Measurements from ENCODE around the gene LGALS7B.
A peak's percentile ranks its signal among the peaks of the same experiment; 100 is the strongest.
"Not testable (repeated sequence)": the region's sequence is repeated elsewhere in the genome, so short reads cannot be mapped to it uniquely, and the experiment has no call there.

The LGALS7B gene

GRCh38 chr19:38788478-38789243 is at the start of gene LGALS7B:
LGALS7B (plus strand) TSS chr19:38789200; CDS start chr19:38789227, 27 bp downstream.
- DNase-seq: no peak

DNA sequence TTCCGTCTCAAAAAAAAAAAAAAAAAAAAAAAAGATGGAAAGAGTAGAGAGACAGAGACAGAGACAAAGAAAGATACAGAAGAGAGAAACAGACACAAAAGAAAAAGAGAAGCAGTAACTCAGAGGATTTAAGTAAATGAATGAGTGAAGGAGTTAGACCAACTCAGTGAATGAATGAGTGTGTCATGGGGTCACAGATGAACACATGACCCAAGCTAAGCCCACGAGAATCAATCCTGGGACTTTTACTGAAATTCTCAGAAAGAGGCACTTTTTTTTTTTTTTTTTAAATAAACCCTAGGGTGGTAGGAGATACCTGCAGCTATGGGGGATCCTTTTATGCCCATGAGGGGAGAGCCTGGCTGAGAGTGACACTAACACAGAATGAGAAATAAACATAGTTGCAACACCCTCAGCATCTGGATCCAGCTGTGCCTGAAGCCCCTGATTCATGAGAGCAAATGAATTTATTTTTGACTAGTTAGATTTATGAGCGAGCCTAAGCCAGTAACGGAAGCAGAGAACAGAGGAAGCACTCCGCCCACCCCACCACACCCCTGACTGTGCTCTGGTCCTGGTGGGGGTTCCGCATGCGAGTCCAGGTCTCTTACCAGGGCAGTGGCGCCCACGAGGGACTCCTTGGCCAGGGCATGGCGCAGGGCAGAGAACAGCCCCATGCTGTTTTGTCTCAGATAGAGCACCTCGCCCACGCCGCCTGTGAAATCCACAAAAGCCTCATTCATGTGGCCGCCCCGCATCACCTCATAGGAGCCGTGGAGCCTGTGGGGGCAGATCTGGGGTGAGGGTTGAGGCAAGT is 49.4 kb upstream of the LGALS7B start:
- DNase-seq: no peak

GRCh38 chr19:38740257-38740592 is 48.8 kb upstream of the LGALS7B start:
- DNase-seq: no peak

- DNase-seq: no peak
Observed at GRCh38 chr19:38740932-38741331, 48.1 kb upstream of the LGALS7B start.

DNA sequence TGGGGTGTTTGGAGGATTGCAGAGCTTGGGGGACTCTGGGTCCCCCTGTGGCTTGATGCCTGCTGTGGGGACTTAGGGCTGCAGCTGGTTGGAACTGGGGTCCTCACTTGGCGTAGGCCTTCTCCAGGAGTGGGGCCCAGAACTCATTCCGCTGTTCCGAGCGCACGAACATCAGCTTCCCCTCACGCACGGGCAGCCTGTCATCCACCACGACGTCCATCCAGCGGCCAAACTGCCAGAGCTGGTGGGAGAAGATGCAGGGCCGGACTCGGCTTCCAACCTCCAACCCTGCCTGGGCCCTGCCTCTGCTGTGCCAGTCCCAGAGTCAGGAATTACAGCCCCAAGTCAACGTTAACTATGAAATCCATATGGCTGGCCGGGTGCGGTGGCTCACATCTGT is 47.3 kb upstream of the LGALS7B start:
- no peak for DNase-seq

GRCh38 chr19:38742296-38742695 is 46.7 kb upstream of the LGALS7B start:
- no peak for DNase-seq

DNA sequence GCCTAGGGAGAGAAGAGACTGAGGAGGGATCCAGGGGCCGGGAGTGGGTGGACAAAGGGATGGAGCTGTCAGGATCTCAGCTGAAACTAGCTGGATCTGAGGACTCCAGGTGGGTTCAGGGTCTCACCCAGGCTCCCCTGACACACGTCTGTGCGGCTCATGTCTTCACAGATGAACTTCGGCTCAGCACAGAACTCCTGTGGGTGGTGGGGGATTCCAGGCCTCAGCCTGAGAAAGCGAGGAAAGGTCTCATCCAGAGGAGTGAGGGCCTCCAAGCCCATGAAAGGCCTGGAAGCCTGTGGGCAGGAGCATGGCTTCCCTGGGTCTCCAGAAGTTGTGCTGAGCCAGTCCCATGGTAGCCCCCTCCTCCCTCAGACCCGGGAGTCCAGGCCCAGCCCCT is 46.1 kb upstream of the LGALS7B start:
- DNase-seq: no peak

- DNase-seq: no peak
Observed at GRCh38 chr19:38743394-38744297, 45.4 kb upstream of the LGALS7B start.

- DNase-seq: no peak
Observed at GRCh38 chr19:38744298-38744681, 44.7 kb upstream of the LGALS7B start, which contains the start of gene CAPN12. CAPN12 (minus strand) TSS chr19:38744474; CDS start chr19:38744165, 309 bp downstream.

DNA sequence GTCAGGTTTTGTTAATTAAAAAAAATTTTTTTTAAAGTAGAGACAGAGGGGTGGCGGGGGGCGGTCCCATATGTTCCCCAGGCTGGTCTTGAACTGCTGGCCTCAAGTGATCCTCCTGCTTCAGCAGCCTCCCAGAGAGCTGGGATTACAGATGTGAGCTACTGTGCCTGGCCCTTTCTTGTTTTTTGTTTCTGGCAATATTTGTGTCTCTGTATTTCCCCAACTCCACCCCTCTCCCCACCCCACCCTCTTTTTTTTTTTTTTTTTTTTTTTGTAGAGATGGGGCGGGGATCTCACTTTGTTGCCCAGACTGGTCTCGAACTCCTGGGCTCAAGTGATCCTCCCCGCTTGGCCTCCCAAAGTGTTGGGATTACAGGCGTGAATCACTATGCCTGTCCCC is 44.1 kb upstream of the LGALS7B start:
- DNase-seq: no peak

DNA sequence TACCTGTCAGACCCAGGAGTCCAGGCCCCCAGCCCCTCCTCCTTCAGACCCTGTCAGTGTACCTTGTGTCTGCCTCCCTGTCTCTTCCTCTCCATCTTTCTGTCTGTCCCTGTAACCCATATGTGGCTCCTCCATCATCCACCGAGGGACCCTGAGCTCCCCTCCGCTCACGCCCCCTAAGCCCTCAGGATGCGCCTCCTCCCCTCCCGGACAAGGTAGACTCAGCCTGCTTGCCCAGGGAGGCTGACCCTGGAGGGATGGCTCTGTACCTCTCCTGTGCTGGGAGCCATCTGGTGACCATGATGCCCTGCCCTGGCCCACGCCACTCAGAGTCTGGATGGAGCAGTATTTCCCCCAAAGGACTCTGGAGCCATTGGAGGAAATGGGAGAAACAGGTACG is 43.7 kb upstream of the LGALS7B start:
- DNase-seq: no peak

DNA sequence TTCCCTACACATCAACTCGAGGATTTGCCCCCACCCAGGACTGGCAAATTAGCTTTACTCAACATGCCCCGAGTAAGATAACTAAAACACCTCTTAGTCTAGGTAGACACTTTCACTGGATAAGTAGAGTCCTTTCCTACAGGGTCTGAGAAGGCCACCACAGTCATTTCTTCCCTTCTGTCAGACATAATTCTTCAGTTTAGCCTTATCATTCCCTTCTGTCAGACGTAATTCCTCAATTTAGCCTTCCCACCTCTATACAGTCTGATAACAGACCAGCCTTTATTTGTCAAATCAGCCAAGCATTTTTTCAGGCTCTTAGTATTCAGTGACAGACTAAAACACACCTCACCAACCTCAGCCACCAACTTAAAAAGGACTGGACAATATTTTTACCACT is 35.2 kb upstream of the LGALS7B start:
- DNase-seq: not testable (repeated sequence)

DNA sequence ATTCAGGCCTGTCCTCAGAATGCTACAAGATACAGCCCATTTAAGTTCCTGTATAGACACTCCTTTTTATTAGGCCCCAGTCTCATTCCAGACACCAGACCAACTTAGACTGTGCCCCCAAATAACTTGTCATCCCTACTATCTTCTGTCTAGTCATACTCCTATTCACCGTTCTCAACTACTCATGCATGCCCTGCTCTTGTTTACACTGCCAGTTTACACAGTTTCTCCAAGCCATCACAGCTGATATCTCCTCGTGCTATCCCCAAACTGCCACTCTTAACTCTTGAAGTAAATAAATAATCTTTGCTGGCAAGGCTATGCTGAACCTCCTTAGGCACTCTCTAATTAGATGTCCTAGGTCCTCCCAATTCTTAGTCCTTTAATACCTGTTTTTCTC is 34.8 kb upstream of the LGALS7B start:
- DNase-seq: not testable (repeated sequence)

GRCh38 chr19:38759590-38760003 is 29.4 kb upstream of the LGALS7B start:
- DNase-seq: no peak

GRCh38 chr19:38760805-38761517 is 28.0 kb upstream of the LGALS7B start:
- not testable (repeated sequence) for DNase-seq

DNA sequence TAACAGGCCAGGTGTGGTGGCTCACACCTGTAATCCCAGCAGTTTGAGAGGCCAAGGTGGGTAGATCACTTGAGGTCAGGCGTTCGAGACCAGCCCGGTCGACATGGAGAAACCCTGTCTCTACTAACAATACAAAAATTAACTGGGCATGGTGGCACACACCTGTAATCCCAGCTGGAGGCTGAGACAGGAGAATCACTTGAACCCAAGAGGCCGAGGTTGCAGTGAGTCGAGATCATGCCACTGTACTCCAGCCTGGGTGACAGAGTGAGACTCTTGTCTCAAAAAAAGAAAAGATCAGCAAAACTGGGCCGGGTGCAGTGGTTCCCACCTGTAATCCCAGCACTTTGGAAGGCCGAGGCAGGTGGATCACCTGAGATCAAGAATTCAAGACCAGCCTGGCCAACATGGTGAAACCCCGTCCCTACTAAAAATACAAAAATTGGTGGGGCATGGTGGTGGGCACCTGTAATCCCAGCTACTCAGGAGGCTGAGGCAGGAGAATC is 27.1 kb upstream of the LGALS7B start:
- DNase-seq: not testable (repeated sequence)

GRCh38 chr19:38763795-38764220 is 25.2 kb upstream of the LGALS7B start:
- DNase-seq: no peak

GRCh38 chr19:38765214-38765613 is 23.8 kb upstream of the LGALS7B start:
- DNase-seq: no peak

DNA sequence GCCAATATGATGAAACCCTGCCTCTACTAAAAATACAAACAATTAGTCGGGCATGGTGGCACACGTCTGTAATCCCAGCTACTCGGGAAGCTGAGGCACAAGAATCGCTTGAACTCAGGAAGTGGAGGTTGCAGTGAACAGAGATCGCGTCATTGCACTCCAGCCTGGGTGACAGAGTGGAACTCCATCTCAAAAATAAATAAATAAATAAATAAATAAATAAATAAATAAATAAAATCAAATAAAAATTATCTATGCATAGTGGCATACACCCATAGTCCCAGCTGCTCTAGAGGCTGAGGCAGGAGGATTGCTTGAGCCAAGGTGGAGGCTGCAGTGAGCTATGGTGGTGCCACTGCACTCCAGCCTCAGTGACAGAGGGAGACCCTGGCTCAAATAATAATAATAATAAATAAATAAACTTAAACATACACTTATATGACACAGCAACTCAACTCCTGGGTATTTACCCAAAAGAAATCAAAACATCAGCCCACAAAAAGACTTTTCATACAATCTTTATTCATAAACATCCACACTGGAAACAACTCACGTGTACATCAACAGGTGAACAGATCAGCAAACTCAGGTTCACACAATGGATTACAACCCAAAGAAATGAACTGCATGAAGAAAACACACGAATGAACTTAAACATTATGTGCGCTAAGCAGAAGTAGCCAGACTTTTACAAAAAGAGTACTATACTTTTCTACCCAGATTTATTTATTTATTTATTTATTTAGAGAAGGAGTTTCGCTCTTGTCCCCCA is 22.5 kb upstream of the LGALS7B start:
- no peak for DNase-seq

DNA sequence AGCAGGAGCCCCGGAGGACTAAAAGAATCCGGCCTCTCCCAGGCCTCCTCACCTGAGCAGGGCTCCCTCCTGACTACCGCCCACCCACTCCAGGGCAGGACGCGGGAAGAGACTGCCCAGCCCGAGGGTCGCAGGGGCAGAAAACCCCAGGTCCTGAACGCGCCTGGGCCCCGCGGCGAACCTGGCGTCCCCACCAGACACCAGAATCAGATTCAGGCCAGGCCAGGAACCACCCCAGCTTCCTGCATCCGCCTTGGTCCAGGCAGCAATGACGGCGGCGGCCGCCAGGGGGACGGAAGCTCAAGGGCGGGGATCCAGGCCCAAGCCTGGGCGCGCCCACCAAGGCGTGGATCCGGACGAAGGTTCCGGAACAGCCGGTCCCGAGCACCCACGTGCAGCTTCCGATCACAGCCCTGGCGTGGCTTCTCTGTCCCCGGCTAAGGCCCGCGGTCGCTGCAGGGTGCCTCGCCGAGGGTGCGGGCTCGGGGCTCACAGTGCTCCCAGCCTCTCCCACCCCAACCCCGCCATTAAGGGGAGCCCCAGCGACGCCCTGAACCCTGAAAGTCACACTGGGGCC is 19.3 kb upstream of the LGALS7B start:
- peak; percentile 90 for DNase-seq

Measured in activated CD4-positive, alpha-beta T cell treated with anti-CD3 and anti-CD28 coated beads, Interleukin-10, Interleukin-2, amounts not matched to agents 100 ng/mL and 50 ng/mL, durations not matched to agents 16 hours and 8 hours (primary cell).